GM18502 (cell line): ENCODE results near the gene OR9Q1.
"Not testable (repeated sequence)": the region's sequence is repeated elsewhere in the genome, so short reads cannot be mapped to it uniquely, and the experiment has no call there.

Source experiments
- ATAC-seq: cut with Tn5 transposase; IDR thresholded peaks from one replicate; pipeline ENCODE4 v1.9.1; 2021; ENCODE audit warnings: mild to moderate bottlenecking; ENCODE audit not compliant: unreplicated experiment, poor library complexity

Gene OR9Q1, protein sequence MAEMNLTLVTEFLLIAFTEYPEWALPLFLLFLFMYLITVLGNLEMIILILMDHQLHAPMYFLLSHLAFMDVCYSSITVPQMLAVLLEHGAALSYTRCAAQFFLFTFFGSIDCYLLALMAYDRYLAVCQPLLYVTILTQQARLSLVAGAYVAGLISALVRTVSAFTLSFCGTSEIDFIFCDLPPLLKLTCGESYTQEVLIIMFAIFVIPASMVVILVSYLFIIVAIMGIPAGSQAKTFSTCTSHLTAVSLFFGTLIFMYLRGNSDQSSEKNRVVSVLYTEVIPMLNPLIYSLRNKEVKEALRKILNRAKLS

DNA sequence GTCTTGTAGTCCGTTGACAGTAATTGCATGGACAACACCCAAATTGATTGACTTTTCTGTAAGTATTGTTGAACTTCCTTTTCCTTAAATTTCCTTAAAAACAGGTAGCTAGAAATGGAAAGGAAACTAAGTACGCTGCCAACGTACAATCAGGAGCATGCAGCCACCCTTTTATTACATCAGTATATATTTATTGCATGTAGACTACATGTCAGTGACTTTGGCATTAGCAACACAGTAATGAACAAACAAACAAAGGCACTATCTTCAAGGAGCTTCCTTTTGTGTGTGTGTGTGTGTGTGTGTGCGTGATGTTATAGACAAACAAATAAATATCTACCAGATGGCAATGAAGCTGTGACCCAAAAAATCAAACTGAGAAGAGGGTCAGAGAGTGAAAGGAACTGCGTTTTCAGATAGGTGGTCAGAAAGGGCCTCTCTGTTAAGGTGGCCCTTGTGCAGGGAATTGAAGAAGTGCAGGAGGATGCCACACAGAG lies at the start of gene OR9Q1:
Gene OR9Q1 (plus strand): TSS at position 447 of the 497 bp plus-strand sequence. CDS start 155,564 bp downstream, outside the sequence.
- no peak for ATAC-seq

DNA sequence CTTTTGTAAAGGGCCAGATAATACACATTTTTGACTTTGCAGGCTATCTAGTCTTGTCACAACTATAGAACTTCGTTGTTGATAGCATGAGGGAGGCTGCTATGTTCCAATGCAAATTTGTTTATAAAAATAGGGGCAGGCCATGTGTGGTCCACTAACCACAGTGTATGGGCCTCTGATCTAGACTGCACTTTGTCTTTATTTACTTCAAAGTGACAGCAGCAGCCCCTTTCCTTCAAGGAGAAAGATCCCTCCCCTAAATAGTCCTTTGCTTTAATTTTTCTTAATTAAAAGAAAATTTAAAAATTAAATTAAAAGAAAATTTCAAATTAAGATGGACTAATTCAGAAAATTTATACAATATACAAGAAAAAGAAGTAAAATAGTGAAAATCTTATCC lies 49.5 kb upstream of the OR9Q1 start:
- no peak for ATAC-seq

DNA sequence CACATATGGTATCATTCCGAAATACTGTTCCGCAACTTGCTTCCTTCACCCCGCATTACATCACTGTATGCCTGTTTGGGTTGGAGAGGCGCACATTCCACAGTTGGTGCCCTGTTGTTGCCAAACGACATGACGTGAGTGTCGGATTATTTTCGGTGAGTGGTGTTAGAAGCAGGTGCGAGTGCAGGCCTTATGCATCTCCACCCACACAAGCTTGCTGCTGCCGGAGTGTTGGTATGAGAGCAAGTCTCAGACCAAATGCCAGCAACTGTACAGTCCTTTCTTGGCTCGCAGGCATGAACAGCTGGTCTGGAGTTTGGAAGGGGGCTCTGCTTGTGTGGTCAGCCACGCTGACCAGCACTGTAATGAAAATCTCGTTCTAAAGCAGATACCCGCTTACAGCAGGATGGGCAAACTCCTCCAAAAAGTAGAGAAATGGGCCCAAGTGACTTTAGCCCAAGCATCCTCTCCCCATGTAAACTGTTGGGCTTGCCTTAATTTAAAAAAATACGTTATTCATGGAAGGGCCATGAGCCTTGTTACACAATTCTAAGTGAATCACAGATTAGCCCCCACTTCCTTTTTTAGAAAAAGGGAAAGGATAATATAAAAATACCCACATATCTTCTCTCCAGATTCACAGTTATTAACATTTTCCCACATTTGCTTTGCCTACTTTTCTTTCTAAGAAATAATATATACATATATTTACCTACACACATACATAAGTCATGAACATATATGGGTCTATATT lies 48.7 kb upstream of the OR9Q1 start:
- ATAC-seq, result no peak

DNA sequence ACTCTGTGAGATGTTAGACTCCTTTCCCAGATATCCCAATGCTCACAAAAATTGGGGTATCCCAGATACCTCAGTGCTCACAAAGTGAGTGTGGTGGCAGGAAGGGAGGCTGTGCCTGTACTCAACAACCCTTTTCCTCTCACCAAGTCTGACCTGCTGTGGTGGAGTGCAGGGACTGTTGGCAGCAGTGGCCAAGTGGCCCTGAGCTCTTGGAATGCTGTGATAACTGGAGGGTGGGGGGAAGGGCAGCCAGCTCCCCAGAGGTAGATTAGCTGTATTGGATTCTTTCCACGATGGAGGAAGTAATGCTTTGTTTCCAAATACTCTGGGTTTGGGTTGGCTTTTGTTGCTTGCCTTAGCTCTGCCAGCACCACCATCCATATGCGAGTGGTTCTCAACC lies 46.0 kb upstream of the OR9Q1 start:
- no peak for ATAC-seq

DNA sequence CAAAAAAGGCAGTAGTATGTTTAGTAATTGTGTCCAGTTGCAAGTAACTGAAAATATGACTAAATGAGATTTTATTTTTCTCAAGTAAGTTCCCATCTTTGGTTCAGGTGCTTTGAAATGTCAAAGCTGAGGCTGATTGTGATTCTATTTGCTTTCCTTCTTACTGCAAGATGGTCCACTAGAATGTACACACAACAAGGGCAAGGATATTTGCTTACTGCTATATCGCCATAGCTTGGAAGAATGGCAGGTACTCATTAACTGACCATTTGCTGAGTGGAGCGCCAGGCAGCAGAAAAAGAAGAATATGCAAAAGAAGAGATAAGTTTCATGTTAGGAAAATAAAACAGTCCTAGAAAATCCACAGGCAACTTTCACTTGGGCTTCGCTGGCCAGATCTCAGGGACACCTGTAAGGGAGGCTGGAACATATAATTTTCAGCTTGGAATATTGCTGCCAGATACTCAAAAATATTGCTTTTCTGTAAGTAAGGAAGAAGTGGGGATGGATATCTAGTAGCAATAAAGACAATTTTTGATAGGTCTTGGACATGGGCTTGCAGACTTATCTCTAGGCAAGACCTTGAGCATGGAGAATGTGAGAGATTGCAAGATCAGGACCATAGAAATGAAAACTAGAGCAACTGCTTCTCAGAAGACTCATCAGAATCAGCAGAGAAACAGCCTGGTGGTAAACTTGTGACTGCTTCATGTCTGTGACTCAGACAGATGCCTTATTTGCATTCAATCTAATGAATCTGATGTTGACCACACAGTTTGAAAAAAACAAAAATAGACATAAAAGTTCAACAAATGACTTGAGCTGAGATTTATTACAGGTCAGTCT lies 44.8 kb upstream of the OR9Q1 start:
- ATAC-seq, result no peak

DNA sequence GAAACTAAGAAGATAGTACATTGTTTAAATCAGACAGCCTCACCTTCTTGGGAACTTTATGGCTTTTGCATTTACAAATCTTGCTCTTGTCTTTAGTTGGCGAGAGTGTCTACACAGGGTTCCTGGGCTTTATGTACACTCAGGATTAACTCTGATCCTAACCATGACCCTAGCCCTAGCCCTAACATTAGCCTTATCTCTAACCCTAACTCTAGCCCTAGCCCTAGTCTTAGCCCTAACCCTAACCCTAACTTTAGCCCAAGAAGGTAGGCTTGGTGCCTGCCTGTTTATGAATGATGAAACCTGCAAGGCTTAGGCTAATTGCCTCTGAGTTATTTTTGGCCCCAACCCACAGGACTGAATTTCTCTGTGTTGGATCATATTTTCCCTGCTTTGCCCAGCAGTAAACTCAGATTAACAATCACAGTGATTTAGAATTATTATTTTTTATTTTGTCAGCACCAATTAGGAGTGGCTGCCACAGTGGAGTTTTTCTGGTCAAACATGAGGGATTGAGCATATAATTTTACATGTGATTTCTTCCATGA lies 44.1 kb upstream of the OR9Q1 start:
- ATAC-seq, result no peak

DNA sequence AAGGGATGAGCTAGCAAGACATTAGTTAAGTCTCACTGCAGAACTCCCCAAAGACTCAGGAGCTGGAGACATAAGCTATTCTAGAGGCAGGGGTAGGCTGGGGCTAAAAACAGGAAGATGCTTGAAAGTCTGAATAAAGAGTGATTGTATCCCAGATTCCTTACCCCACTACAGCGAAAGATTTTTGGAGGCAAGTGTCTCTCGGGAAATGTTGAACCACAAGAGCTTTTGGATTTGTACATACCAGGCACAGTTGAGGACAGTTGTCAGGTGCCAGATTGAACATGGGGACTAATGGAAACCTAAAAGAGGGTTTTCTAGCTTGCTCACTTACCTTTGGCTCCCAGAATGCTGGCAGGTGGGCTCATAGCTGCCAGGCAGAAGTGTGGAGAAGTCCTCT lies 43.5 kb upstream of the OR9Q1 start:
- no peak for ATAC-seq

DNA sequence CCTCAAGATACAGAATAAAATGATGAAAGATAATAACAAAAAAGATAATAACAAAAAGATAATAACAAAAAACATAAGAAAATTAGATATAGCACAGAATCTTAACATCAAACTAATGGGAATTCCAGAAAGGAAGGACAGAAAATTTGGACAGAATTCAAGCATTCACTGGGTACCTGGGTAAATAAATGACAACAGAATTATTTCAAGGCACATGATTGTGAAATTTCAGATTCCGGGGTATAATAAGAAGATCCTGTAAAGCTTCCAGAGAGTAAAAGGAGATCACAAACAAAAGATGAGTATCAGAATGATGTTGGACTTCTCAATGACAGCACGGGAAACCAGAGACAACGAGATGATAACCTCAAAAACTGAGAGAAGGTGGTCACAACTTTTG lies 42.1 kb upstream of the OR9Q1 start:
- ATAC-seq, result no peak

DNA sequence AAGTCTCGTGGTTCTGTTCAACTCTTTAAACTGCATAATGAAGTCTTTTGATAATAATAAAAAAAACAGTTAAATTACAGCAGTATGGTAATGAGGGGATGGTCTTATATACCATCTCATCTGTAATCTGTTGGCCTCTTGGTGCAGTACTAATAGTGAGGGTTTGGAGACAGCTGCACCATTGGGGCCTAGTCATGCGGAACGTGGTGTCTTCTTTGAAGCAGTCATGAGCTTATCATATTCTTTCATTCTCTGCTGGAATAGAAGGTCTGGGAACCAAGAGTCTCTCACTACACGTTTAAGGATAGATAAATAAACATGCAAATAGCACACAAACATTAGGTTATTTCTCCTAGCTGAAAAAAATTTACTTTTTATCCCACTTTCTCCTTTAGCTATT lies 40.9 kb upstream of the OR9Q1 start:
- no peak for ATAC-seq

DNA sequence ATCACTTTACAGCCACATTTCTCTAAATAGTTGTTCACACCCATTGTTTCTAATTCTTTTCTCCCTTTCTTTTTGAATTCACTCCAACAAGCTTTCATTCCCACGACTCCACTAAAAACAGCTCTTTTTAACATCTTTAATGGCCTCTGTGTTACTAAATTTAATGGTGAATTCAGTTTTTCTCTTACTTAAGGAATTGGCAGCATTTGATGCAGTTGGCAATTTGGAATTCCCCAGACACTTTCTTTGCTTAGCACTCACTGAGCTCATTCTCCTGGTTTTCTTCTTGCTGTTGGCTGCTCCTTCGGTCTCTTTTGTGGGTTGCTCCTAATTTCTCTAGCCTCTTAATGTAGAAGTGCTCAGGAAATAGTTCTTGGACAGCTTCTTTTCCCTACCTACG lies 40.5 kb upstream of the OR9Q1 start:
- no peak for ATAC-seq

DNA sequence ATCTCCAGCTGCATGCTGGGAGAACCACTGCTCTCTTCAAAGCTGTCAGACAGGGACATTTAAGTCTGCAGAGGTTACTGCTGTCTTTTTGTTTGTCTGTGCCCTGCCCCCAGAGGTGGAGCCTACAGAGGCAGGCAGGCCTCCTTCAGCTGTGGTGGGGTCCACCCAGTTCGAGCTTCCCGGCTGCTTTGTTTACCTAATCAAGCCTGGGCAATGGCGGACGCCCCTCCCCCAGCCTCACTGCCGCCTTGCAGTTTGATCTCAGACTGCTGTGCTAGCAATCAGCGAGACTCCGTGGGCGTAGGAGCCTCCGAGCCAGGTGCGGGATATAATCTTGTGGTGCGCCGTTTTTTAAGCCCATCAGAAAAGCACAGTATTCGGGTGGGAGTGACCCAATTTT lies 24.2 kb upstream of the OR9Q1 start:
- not testable (repeated sequence) for ATAC-seq

DNA sequence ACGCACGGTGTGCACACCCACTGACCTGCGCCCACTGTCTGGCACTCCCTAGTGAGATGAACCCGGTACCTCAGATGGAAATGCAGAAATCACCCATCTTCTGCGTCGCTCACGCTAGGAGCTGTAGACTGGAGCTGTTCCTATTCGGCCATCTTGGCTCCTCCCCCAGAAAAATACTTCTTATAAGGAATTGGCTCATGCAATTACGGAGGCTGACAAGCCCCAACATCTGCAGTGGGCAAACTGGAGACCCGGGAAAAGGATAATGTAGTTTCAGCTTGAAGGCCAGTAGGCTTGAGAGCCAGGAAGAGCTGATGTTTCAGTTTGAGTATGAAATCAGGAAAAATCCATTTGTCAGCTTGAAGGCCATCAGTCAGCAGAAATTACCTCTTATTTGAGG lies 23.7 kb upstream of the OR9Q1 start:
- not testable (repeated sequence) for ATAC-seq

DNA sequence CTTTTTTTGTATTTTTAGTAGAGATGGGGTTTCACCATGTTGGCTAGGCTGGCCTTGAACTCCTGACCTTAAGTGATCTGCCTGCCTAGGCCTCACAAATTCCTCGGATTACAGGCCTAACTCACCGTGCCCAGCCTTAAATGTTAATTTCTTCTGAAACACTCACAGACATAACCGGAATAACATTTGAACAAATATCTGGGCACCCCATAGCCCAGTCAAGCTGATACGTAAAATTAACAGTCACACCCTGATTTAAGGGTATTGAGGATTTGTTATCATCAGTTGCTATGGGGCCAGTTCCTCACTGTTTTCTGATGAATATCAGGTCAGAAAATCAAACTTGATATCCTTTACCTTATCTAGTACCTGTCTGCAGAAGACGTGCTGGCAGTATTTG lies 23.0 kb upstream of the OR9Q1 start:
- no peak for ATAC-seq

DNA sequence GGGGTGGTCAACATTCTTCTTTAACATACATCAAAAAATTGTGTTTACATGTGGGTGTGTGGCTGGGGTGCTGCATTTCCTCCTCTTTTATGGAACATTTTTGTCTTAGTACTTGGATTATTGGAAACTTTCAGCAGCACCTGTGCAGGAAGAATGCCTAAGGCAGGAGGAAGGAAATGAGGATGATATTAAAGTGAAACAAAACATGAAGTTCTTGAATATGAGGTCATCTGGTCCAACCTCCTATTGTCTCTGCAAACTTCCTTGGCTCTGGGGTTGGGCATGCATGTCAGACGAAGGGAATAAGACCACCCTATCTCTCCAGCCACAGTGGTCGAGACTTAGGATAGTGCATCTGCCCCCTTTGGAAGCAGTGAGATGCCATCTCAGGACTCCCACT lies 20.6 kb upstream of the OR9Q1 start:
- no peak for ATAC-seq

DNA sequence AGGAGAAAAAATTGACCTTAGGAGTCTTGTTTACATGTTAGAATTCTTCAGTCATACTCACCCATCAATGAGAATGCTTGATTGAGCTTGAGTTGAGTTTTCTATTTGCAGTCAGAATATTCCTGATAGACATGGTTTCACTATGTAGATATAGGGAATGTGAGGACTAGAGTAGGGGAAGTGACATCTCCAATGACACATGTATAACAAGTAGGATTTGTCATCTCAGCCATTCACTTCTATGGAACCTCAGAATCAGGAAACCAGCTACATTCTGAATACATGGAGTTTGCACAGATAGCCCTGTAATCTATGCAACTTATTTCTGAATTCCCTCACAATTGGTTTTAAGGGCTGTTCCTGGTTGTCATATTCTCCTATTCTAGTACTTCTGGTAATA lies 20.1 kb upstream of the OR9Q1 start:
- no peak for ATAC-seq

DNA sequence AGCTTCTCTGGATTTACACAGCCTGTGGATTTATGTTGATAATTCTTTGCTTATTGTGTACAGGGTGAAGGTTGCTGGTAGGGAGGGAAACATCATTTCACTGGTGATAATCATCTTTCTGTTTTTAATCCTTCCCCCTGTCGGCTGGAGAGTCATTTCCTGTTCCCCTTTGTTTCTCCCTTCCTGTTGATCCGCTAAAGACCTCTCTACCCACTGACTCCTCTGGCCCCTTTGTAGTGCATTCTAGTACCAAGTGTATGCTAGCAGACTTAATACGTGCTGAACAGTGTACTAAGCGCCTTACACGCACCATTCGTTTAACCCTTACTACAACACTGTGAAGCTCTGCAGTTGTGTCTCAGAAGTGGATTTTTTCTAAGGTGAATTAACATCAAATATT lies 19.0 kb upstream of the OR9Q1 start:
- ATAC-seq, result no peak

DNA sequence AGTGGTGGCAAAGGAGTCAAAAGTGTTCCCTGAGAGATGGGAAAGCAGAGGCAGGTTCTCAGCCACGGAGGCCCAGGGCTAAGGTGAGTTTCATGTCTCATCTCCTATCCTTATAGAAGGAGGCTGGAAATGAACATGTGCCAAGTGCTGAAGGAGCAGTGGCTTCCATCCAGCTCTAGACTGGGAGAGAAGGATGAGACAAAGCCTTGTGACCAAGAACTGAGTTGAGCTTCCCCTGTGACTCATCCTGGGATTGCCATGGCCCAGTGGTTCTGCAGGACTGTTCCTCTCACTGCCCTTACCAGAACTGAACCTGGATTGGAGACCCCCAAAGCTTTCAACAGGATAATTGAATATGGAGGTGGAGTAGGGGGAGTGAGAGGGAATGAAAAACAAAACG lies 16.7 kb upstream of the OR9Q1 start:
- no peak for ATAC-seq

DNA sequence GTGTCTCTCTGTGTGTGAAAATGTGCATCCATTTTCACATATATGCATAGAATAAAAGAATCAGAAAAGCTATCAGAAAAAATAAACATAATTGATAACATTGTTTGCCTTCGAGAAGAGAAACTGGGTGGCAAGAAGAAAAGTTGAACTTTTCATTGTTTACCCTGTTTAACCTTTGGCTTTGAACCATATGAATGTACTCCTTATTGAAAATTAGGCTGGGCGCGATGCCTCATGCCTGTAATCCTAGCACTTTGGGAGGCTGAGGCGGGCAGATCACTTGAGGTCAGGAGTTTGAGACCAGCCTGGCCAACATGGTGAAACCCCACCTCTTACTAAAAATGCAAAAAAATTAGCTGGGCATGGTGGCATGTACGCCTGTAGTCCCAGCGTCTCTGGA lies 11.9 kb upstream of the OR9Q1 start:
- no peak for ATAC-seq

DNA sequence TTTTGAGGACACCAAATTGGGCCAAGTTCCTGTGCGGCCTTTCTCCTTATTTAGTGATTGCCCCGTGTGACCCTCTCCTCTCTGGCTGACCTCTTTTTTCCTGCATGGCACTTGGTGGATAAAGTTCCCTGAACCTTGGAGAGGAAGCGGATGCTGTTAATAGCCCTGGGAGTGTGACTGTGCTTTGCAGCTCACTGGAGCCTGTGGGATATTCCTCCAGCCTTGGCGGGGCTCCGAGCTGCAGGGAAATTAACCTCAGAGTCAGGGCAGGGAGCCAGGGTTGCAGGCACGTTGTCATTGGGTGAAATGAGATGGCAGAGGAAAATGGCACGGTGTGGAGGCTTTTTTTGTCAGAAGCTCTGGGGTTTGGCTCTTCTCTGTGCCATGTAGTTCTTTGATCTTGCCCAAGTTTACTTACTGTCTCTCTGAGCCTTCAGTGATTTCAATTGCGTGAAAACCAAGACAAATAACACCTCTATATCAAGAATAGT lies 965 bp downstream of the OR9Q1 start:
- ATAC-seq, result no peak

DNA sequence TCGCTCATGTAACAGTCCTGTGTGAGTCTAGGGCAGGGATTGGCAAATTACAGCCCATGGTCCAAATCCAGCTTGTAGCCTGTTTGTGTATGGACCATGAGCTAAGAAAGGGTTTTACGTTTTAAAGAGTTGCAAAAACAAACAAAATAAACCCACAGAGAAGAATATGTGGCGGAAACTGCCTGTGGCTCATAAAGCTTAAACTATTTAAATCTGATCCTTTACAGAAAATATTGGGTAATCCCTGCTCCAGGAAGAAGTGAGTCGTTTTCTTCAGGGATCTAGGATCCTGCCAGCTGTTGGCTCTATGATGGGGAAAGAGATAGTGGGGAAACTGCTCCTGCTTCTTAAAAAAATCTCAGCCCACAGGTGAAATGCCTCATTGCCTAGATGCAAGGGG lies 3.7 kb downstream of the OR9Q1 start:
- ATAC-seq, result no peak
